GM23248 (cell line): ENCODE results near the gene RHOD.

Source experiments
- EZH2 ChIP-seq: fragments of 200-600 bp; sonication (generic); IDR thresholded peaks from 2 replicates; pipeline ENCODE4 v1.6.1; 2018; ENCODE audit warnings: antibody characterized with exemption, mild to moderate bottlenecking; ENCODE audit not compliant: insufficient read depth, poor library complexity, severe bottlenecking
- EZH2phosphoT487 ChIP-seq: fragments of 200-600 bp; sonication (generic); IDR thresholded peaks from 2 replicates; pipeline ENCODE4 v1.6.1; 2018; ENCODE audit warnings: antibody characterized with exemption, moderate library complexity, mild to moderate bottlenecking, low read depth; ENCODE audit not compliant: insufficient read depth

DNA sequence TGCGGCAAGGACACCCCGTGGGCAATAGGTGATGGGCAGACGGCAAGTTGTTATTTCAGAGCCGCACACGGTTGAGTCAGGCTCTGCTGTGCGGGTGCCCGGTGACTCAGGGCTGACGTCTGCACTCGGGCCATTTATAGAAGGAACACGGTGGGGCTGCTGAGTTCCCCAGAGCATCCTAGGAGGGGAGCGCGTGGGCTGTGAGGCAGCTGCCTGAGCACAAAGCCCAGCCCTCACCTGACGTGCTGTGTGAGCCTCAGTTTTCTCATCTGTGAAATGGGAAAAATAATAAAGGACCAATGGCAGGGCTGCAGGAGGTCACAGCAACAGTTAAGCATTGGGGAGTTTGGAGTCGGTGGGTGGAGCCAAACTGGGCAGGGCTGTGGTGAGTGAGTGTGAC lies 11.3 kb upstream of the RHOD start:
- TF ChIP-seq EZH2phosphoT487 (no peak), EZH2 (no peak)
